SK-N-MC (cell line): Measurements from ENCODE around the gene CALD1.
A peak's percentile ranks its signal among the peaks of the same experiment; 100 is the strongest.

Source experiments
- DNase-seq: peaks from one replicate; pipeline ENCODE4 v3.0.0-alpha.2; 2011; ENCODE audit warnings: low read depth, low spot score
- H3K27ac ChIP-seq: fragments of 200-600 bp; sonication (generic); 2 replicates; pipeline ENCODE4 v1.5.1; 2016; ENCODE audit warnings: mixed run types
- H3K36me3 ChIP-seq: fragments of 200-600 bp; sonication (generic); 2 replicates; pipeline ENCODE4 v1.6.1; 2017; ENCODE audit warnings: antibody characterized with exemption, low read length, mixed read lengths; ENCODE audit not compliant: insufficient read depth
- H3K4me3 ChIP-seq: fragments of 200-600 bp; sonication (generic); 2 replicates; pipeline ENCODE4 v1.5.1; 2016
- H3K9ac ChIP-seq: fragments of 200-600 bp; sonication (generic); 2 replicates; pipeline ENCODE4 v1.8.0; 2017; ENCODE audit warnings: mixed run types, mixed read lengths; ENCODE audit not compliant: insufficient read length
- H3K9me3 ChIP-seq: fragments of 200-600 bp; sonication (generic); 2 replicates; pipeline ENCODE4 v1.6.1; 2017; ENCODE audit warnings: low read depth, mild to moderate bottlenecking, antibody characterized with exemption, low read length, moderate library complexity, mixed read lengths
- EZH2 ChIP-seq: fragments of 200-600 bp; sonication (generic); IDR thresholded peaks from one replicate; pipeline ENCODE4 v1.6.1; 2017; ENCODE audit warnings: antibody characterized with exemption
- FOXP2 ChIP-seq: optimal IDR thresholded peaks from 2 replicates; pipeline ENCODE3; 2011; ENCODE audit warnings: mild to moderate bottlenecking, moderate library complexity; ENCODE audit not compliant: insufficient read depth; ENCODE audit errors: extremely low read length, control extremely low read depth
- POLR2AphosphoS5 ChIP-seq: IDR thresholded peaks from 2 replicates; pipeline ENCODE4 v1.6.1; 2012; ENCODE audit warnings: mild to moderate bottlenecking, low read depth, low read length, borderline replicate concordance

CALD1 gene

DNA sequence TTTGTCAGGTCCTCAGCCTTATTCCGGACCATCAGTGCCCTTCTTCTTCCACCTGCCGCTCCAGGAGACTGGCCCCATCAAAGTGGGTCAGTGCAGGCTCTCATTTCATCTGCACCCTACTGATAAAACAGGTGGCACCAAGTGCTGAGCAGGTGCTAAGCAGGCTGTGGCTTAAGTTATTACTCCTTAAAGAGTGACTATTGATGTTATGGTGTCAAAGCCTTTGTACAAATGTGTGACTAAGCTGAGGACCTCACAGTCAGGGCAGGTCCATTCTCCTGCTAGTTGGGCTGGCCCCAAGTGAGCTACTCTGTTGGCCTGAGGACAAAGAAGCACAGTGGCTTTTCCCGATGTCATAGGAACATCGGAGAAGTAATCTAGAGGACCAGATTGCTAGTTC, 11.2 kb upstream of the CALD1 start:
- DNase-seq, result no peak
- Histone ChIP-seq H3K9me3 (no peaks in the 10 kb centered on the region), H3K9ac (no peak overlapping the region), H3K4me3 (no peak overlapping the region), H3K27ac (no peak overlapping the region), H3K36me3 (no peaks in the 10 kb centered on the region)
- TF ChIP-seq FOXP2 (no peak), EZH2 (no peak), POLR2AphosphoS5 (no peak)

DNA sequence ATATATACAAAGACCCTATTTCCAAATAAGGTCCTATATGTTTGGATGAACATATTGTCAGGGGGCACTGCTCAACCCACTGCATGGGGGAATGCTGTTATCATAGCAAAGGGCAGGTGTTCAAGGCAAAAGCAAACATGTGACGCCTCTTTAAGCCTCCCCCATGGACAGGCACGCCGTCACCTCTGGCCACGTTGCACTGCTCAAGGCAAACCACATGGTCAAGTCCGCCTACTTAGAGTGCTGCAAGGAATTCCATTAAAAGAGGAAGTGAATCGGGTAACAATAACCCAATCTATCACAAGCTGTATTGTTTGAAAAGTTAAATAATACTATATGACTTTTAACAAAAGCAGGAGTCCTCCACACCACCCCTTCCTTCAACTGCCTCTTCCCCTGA, 8.8 kb upstream of the CALD1 start:
- DNase-seq, result no peak
- Histone ChIP-seq H3K9me3 (no peaks in the 10 kb centered on the region), H3K4me3 (no peak overlapping the region), H3K36me3 (no peaks in the 10 kb centered on the region), H3K27ac (no peak overlapping the region), H3K9ac (no peak overlapping the region)
- no peak for TF ChIP-seq POLR2AphosphoS5

DNA sequence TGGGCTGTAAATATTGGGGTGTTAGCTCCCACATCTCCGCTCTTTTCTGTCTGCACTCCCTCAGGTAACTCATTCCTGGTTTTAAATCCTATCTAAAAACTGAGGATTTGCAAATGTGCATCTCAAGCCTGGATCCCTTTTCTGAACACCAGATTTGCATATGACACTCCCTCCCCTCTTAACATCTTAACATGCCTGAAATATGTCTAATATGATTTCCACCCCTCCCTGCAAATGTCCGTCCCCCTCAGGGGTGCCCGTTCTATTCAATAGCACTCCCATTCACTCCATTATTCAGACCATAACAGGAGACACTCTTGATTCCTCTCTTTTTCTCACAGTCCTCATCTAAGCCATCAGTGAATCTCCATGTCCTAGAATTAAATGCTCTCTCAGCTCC, 8.3 kb upstream of the CALD1 start:
- no peak overlapping the region for H3K9ac ChIP-seq
- TF ChIP-seq POLR2AphosphoS5, result no peak
- no peak for TF ChIP-seq FOXP2
- no peak overlapping the region for H3K27ac ChIP-seq

DNA sequence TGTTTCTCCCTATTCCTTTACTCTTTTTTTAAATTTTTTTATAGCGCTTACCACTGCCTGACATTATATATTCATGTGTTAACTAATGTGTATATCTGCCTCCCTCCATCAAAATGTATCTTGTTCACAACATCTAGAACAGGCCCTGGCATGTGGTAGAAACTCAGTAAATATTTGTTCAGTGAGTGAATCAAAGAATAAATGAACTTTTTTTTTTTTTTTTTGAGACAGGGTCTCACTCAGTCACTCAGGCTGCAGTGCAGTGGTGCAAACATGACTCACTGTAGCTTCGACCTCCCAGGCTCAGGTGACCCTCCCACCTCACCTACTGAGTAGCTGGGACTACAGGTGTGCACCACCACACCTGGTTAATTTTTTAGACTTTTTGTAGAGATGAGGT, 7.5 kb upstream of the CALD1 start:
- H3K4me3 ChIP-seq, result no peak overlapping the region
- no peaks in the 10 kb centered on the region for H3K36me3 ChIP-seq
- TF ChIP-seq EZH2, result no peak
- TF ChIP-seq FOXP2, result no peak
- no peak for TF ChIP-seq POLR2AphosphoS5
- H3K27ac ChIP-seq, result no peak overlapping the region
- no peak for DNase-seq
- H3K9me3 ChIP-seq, result no peaks in the 10 kb centered on the region
- H3K9ac ChIP-seq, result no peak overlapping the region

More for the DNA sequence above, 8.3 kb upstream of the CALD1 start:
- no peaks in the 10 kb centered on the region for H3K36me3 ChIP-seq
- DNase-seq, result no peak
- H3K4me3 ChIP-seq, result no peak overlapping the region
- H3K9me3 ChIP-seq, result no peaks in the 10 kb centered on the region

DNA sequence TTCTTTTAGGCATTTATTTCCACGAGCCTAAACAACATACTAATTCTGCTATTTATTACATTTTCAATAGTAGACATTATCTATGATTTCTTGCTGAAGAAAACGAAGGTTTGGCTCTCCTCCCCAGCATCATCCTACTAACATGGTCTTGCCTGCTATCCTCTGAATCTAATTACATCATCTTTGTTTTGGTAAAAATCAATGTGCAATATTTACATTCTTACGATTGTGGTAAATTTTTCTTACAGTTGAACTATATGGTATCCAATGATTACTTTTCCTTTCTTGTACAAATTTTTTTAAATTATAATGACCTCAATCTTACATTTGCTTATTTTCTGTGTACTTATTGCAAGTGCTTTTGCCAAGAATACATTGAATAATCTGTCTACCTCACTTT, 7.0 kb upstream of the CALD1 start:
- Histone ChIP-seq H3K9me3 (no peaks in the 10 kb centered on the region), H3K36me3 (no peaks in the 10 kb centered on the region), H3K4me3 (no peak overlapping the region), H3K9ac (no peak overlapping the region), H3K27ac (no peak overlapping the region)
- no peak for DNase-seq
- TF ChIP-seq EZH2, result no peak
- no peak for TF ChIP-seq POLR2AphosphoS5
- no peak for TF ChIP-seq FOXP2

DNA sequence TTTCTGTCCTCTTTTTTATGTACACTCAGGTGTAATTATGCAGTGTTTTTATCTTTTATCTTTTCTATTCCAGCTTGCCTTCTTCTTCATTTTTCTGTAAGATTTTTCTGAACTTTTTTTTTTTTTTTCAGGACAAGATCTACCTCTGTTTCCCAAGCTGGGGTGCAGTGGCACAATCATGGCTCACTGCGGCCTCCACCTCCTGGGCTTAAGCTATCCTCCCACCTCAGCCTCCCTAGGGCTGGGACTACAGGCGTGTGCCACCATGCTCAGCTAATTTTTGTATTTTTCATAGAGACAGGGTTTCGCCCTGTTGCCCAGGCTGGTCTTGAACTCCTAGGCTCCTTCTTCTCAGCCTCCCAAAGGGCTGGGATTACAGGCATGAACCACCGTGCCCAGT, 6.3 kb upstream of the CALD1 start:
- TF ChIP-seq FOXP2 (no peak), EZH2 (no peak), POLR2AphosphoS5 (no peak)
- Histone ChIP-seq H3K4me3 (no peak overlapping the region), H3K9ac (no peak overlapping the region), H3K27ac (no peak overlapping the region), H3K9me3 (no peaks in the 10 kb centered on the region), H3K36me3 (no peaks in the 10 kb centered on the region)
- no peak for DNase-seq

DNA sequence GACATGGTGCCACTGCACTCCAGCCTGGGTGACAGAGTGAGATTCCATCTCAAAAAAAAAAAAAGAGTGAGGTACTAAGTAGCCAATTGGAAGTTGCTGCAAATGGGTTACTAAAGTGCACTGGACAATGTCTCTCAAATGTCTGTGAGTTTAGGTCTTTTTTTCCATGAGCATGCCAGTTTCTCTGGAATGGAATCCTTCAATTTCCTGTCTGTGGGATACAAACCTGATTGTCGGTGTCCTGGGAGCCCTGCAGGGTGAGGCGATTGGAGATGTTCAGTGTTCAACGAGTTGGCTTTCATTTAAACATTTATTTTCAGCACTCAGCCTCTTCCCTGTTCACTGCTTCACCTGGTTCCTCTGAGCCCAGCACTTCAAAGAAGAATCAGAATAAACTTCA, 5.3 kb upstream of the CALD1 start:
- no peak for DNase-seq
- Histone ChIP-seq H3K4me3 (no peak overlapping the region), H3K9ac (no peak overlapping the region), H3K27ac (no peak overlapping the region), H3K36me3 (no peaks in the 10 kb centered on the region), H3K9me3 (no peaks in the 10 kb centered on the region)
- TF ChIP-seq FOXP2 (no peak), POLR2AphosphoS5 (no peak), EZH2 (no peak)

DNA sequence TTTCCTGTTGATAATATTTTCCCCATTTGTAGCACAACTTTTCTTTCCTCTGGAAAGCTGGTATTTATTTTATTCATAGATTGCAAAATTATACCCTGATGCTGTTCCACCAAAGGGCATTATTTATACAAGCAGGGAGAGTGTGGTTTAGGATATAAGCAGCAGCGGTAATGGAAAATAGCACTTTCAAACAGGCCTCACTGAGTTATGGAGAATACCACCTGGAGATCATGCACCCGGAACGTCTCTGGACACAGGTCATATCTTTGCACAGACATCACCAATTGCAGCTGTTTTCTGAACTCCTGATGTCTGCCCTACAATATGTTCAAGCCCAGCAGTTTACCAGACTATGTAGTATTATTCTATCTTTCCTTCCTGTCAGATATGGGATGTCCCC, 2.0 kb upstream of the CALD1 start:
- Histone ChIP-seq H3K27ac (no peak overlapping the region), H3K9me3 (no peaks in the 10 kb centered on the region), H3K9ac (no peak overlapping the region), H3K4me3 (no peak overlapping the region), H3K36me3 (no peaks in the 10 kb centered on the region)
- DNase-seq, result no peak
- TF ChIP-seq POLR2AphosphoS5, result no peak

DNA sequence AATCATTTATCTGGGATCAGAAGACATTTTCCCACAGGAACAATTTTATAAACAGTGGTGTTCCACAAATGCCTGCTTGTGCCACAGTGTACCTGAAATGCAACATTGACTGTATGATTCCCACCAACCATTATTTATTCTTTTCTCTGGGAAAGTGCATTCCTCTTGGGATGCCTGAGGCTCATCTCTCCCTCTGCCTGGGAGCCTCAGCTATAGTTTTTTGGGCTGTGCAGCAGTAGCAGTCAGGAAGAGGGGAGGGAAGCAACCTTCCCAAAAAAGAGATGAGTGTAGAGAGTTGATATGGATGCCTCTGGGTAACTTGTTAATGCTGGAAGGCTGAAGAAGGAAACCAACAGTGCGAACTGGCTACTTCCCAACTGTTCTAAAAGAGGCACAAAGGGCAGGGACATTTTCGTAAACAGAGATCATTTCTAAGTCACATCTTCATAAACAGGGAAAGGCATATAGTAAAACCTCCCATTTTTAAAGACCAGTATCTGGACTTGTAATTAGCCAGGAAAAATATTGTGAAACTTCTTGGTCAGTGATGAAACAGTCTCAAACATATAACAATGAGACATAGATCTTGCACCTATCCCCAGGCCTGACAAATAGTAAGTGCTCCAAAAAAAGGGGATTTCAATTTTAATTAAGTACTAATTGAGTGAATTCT, 1.4 kb upstream of the CALD1 start:
- Histone ChIP-seq H3K4me3 (no peak overlapping the region), H3K27ac (no peak overlapping the region), H3K9me3 (no peaks in the 10 kb centered on the region), H3K9ac (no peak overlapping the region), H3K36me3 (no peaks in the 10 kb centered on the region)
- no peak for DNase-seq
- TF ChIP-seq FOXP2 (no peak), POLR2AphosphoS5 (no peak), EZH2 (no peak)

DNA sequence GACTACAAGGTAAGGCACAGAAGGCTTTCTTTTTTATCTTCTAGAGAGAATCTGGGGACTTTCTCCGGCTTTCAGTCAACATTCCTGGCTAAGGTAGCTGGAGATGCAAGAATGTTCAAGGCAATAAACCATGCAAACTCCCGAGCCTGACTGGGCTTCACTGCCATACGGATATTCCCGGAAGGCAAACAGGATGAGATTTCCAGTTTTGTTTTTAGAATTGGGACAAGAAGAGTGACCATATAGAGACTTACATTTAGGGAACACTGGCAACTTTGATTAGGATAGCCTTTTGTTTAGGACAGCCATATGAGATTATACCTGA, 269 bp downstream of the CALD1 start:
- H3K36me3 ChIP-seq, result no peaks in the 10 kb centered on the region
- H3K4me3 ChIP-seq, result peak overlapping the region; percentile 61
- H3K27ac ChIP-seq, result no peak overlapping the region
- TF ChIP-seq POLR2AphosphoS5, result no peak
- TF ChIP-seq EZH2, result no peak
- TF ChIP-seq FOXP2, result no peak
- DNase-seq, result no peak
- H3K9me3 ChIP-seq, result no peaks in the 10 kb centered on the region
- H3K9ac ChIP-seq, result no peak overlapping the region
